BLaER1 treated with 17β-estradiol and CSF1 and Interleukin-3, amounts not matched to agents 10 nM and 100 nM (cell line): ENCODE measurements around the gene CDH1.
"Not testable (repeated sequence)": the region's sequence is repeated elsewhere in the genome, so short reads cannot be mapped to it uniquely, and the experiment has no call there.

Experiments
- H3K27ac ChIP-seq, 11 experiments: shearing (Covaris generic); formaldehyde crosslinking; 2 replicates each; pipeline ENCODE4 v1.8.1; 2022
- H3K27me3 ChIP-seq, 11 experiments: shearing (Covaris generic); formaldehyde crosslinking; 2 replicates each; pipeline ENCODE4 v1.8.1; 2022
- H3K36me3 ChIP-seq, 11 experiments: shearing (Covaris generic); formaldehyde crosslinking; 2 replicates each; pipeline ENCODE4 v1.8.1; 2022
- H3K4me1 ChIP-seq, 10 experiments: shearing (Covaris generic); formaldehyde crosslinking; 2 replicates each; pipeline ENCODE4 v1.8.1; 2022
- H3K4me2 ChIP-seq, 11 experiments: shearing (Covaris generic); formaldehyde crosslinking; 2 replicates each; pipeline ENCODE4 v1.8.1; 2022
- H3K4me3 ChIP-seq, 10 experiments: shearing (Covaris generic); formaldehyde crosslinking; 2 replicates each; pipeline ENCODE4 v1.8.1; 2022
- H3K9ac ChIP-seq, 11 experiments: shearing (Covaris generic); formaldehyde crosslinking; 2 replicates each; pipeline ENCODE4 v1.8.1; 2022
- H3K9me3 ChIP-seq, 11 experiments: shearing (Covaris generic); formaldehyde crosslinking; replicated peaks in 1 of 11; 2 replicates each; pipeline ENCODE4 v1.8.1; 2022
- H4K20me1 ChIP-seq, 11 experiments: shearing (Covaris generic); formaldehyde crosslinking; 2 replicates each; pipeline ENCODE4 v1.8.1; 2022
- Cebpa-rat ChIP-seq, 11 experiments: shearing (Covaris generic); IDR thresholded peaks; 2 replicates each; pipeline ENCODE4 v1.8.1; 2022

Gene CDH1

DNA sequence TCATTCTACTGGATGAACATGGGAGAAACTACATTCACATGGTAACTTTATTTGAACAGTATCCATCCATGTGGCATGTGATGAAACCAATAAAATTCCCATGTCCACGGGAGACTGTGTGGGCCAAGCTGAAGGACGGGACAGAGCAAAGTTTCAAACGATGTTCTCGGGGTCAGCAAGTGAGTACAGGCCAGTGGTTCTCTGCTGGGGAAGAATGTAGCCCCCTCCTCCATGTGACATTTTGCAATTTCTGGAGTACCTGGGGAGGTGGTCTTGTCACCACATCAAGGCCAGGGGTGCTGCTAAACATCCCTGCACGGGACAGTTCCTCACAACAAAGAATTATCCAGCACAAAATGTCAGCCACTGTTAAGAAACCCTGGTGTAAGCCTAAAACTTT is 98.9 kb downstream of the CDH1 start:
- Histone ChIP-seq H3K4me1 (peaks cover 0 to 14% (median 4%) of the 10 kb centered on the region in 10 experiments; a peak in 9 of 20 replicates), H3K27ac (no peak overlapping the region), H3K4me3 (no peak overlapping the region), H3K9me3 (no peaks in the 10 kb centered on the region), H3K36me3 (no peaks in the 10 kb centered on the region), H3K27me3 (no peaks in the 10 kb centered on the region), H3K9ac (no peak overlapping the region), H3K4me2 (no peak overlapping the region), H4K20me1 (no peaks in the 10 kb centered on the region)
- TF ChIP-seq Cebpa-rat (IDR thresholded peaks at IDR 0.05), result no peak

DNA sequence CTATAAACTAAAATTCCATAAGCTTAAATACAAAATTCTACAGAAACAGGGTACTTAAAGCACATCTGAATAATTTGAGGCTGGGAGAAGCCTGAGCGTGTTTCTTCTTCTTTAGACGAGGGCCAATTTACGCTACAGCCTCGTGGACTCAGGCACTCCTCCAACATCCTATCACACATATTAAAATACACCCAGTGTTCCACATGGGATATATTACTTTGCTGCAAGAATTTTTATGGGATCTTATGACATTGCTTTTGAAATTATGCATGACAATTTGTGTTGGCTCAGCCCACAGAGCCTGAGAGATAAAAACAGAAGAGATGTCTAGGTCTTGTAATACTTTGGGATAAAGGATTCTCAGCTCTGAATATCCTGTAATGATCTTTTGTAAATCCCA is 102.7 kb downstream of the CDH1 start:
- H3K4me2 ChIP-seq, result no peak overlapping the region
- TF ChIP-seq Cebpa-rat (IDR thresholded peaks at IDR 0.05), result no peak
- no peaks in the 10 kb centered on the region for H3K9me3 ChIP-seq
- H3K36me3 ChIP-seq, result no peaks in the 10 kb centered on the region
- H3K4me1 ChIP-seq, result peaks cover 6 to 15% (median 8%) of the 10 kb centered on the region in 10 experiments; a peak in 18 of 20 replicates
- H3K27ac ChIP-seq, result no peak overlapping the region
- H3K4me3 ChIP-seq, result no peak overlapping the region
- no peaks in the 10 kb centered on the region for H4K20me1 ChIP-seq
- H3K9ac ChIP-seq, result no peak overlapping the region
- H3K27me3 ChIP-seq, result no peaks in the 10 kb centered on the region

DNA sequence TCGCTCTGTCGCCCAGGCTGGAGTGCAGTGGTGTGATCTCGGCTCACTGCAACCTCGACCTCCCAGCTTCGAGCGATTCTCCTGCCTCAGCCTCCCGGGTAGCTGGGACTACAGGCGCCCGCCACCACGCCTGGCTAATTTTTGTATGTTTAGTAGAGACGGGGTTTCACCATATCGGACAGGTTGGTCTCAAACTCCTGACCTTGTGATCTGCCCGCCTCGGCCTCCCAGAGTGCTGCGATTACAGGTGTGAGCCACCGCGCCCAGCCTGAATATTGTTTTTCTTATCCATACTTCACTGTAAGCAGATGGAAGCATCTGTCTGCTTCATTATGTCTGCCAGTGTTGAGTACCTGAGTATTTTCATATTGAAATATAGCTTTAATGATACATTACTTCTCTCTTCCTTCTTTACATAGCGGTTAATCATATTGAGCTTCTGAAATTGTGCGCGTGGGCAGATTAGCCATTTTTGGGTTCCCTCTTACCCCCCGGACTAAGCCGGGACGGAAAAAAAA is 105.9 kb downstream of the CDH1 start:
- Histone ChIP-seq H3K9ac (peak overlapping the region; percentile 88 to 99 (median 92)), H3K4me1 (peaks cover 6 to 17% (median 8%) of the 10 kb centered on the region in 10 experiments; a peak in 18 of 20 replicates), H4K20me1 (peaks cover 0 to 22% (median 0%) of the 10 kb centered on the region in 11 experiments; a peak in 4 of 22 replicates), H3K4me2 (peak overlapping the region; percentile 73 to 95 (median 87)), H3K4me3 (peak overlapping the region; percentile 74 to 93 (median 80)), H3K27ac (peak overlapping the region in 10 of 11 experiments; percentile 86 to 99 (median 94); a peak in 20 of 22 replicates)
- H3K27me3 ChIP-seq, H3K9me3 ChIP-seq, H3K36me3 ChIP-seq: not testable (repeated sequence)

DNA sequence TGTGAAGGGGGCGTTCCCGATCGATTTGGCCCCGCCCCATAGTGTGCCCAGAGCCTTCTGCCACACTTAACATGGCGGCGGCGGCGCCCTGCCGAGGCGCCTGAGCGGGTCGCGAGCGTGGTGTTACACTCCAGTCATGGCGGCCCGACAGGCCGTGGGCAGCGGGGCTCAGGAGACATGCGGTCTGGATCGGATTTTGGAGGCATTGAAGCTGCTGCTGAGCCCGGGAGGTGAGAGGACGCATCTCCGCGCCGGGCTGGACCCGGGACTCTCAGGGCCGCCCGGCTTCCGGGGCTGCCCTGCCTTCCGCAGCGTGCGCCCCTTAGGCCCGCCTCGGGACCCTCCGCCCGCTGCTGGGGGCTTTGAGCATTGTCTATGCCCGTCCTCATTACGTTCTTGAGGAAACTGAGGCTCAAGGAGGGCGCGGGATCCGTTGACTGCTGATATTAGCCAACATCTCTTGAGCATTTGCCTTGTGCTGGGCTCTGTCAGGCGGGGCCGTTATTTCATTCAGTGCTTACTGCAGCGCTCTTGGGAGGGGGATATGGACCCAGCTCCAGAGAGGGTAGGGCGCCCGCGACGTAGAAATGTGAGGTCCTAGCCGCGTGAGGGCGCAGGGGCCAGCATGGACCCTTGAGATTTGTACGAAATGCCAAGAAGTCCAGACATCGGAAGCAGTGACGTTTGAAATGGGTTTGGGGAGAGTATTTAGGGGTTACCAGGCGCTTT is 106.6 kb downstream of the CDH1 start, which contains the start of gene TANGO6:
Gene TANGO6, plus strand, starts transcription at position 50 of the 729 bp plus-strand sequence. Its CDS starts 87 bp downstream, at position 137.
- Histone ChIP-seq H3K9ac (peak within 1 kb of the TSS; percentile 88 to 99 (median 92)), H3K4me2 (peak within 1 kb of the TSS; percentile 73 to 95 (median 87)), H3K9me3 (no peaks in the 10 kb centered on the region), H4K20me1 (peaks cover 0 to 24% (median 0%) of the 10 kb centered on the region in 11 experiments; a peak in 5 of 22 replicates), H3K4me3 (peak within 1 kb of the TSS; percentile 74 to 93 (median 80)), H3K4me1 (peaks cover 6 to 17% (median 8%) of the 10 kb centered on the region in 10 experiments; a peak in 18 of 20 replicates), H3K27me3 (no peaks in the 10 kb centered on the region), H3K27ac (peak within 1 kb of the TSS; percentile 74 to 99 (median 93)), H3K36me3 (no peaks in the 10 kb centered on the region; a peak in 2 of 22 replicates)
- no peak for TF ChIP-seq Cebpa-rat (IDR thresholded peaks at IDR 0.05)

DNA sequence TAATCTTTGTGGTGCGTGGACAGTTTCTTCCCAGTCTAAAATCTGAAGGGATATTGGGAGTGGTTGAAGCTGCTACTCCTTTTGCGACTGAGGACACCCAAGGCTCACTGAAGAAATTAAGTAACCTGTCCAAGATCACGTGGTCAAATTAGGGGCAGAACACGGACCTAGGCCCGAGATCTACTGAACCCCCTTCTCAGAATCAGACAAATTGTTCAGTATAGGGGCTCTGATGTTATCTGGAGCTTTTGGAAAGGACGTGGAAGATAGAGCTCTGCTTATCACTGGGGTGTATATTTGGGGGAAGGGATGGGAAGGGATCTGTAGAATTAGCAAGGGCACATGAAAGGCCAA is 107.1 kb downstream of the CDH1 start:
- Histone ChIP-seq H4K20me1 (peaks cover 0 to 29% (median 5%) of the 10 kb centered on the region in 11 experiments; a peak in 8 of 22 replicates), H3K36me3 (peaks cover 0 to 3% (median 0%) of the 10 kb centered on the region in 11 experiments; a peak in 2 of 22 replicates), H3K4me3 (peak overlapping the region; percentile 74 to 93 (median 80)), H3K4me2 (peak overlapping the region; percentile 73 to 95 (median 87)), H3K4me1 (peaks cover 6 to 17% (median 8%) of the 10 kb centered on the region in 10 experiments; a peak in 18 of 20 replicates), H3K9me3 (no peaks in the 10 kb centered on the region), H3K27ac (peak overlapping the region; percentile 74 to 99 (median 93); a peak in 20 of 22 replicates), H3K9ac (peak overlapping the region; percentile 88 to 99 (median 92)), H3K27me3 (no peaks in the 10 kb centered on the region)
- no peak for TF ChIP-seq Cebpa-rat (IDR thresholded peaks at IDR 0.05)

DNA sequence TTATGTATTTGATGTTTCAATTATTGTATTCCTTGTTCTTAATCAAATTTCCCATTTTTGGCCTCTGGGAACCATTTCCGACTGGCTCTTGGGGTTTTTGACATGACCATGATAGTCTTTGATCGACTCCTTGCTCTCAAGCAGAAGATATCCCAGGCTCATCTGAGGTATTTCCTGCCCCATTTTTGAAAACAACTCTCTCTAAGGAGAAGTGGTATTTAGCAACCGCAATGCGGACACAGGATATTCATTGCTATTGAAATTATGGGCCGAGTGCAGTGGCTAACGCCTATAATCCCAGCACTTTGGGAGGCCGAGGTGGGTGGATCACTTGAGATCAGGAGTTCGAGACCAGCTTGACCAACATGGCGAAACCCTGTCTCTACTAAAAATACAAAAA is 111.7 kb downstream of the CDH1 start:
- peaks cover 0 to 32% (median 8%) of the 10 kb centered on the region in 11 experiments; a peak in 9 of 22 replicates for H4K20me1 ChIP-seq
- peaks cover 0 to 19% (median 0%) of the 10 kb centered on the region in 11 experiments; a peak in 7 of 22 replicates for H3K36me3 ChIP-seq
- H3K9ac ChIP-seq, result no peak overlapping the region
- H3K4me1 ChIP-seq, result peaks cover 5 to 12% (median 7%) of the 10 kb centered on the region in 10 experiments; a peak in 18 of 20 replicates
- TF ChIP-seq Cebpa-rat (IDR thresholded peaks at IDR 0.05), result no peak
- H3K4me2 ChIP-seq, result no peak overlapping the region
- no peak overlapping the region for H3K4me3 ChIP-seq
- H3K27ac ChIP-seq, result no peak overlapping the region
- no peaks in the 10 kb centered on the region; a peak in 1 of 22 replicates for H3K27me3 ChIP-seq
- H3K9me3 ChIP-seq, result peaks cover 0 to 8% (median 7%) of the 10 kb centered on the region in 11 experiments; a peak in 10 of 22 replicates

DNA sequence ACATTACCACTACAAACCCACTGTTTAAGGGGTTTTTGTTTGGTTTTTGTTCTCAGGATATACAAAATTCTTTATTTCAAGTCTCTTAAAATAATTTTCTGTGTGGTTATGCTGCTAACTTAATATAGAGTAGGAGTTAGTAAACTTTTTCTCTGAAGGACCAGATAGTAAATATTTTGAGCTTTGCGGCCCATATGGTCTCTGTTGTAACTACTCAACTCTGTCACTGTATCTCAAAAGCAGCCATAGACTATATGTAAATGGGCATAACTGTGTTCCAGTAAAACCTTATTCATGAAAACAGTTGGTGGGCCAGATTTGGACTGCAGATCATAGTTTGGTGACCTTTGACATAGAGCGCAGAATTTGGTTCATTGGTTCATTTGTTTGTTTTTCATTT is 113.4 kb downstream of the CDH1 start:
- H3K36me3 ChIP-seq, result peaks cover 0 to 28% (median 3%) of the 10 kb centered on the region in 11 experiments; a peak in 9 of 22 replicates
- peaks cover 6 to 21% (median 12%) of the 10 kb centered on the region in 11 experiments; a peak in 14 of 22 replicates for H3K9me3 ChIP-seq
- no peaks in the 10 kb centered on the region; a peak in 2 of 20 replicates for H3K4me1 ChIP-seq
- H3K27me3 ChIP-seq, result no peaks in the 10 kb centered on the region; a peak in 1 of 22 replicates
- H3K27ac ChIP-seq, result no peak overlapping the region
- no peak overlapping the region for H3K4me3 ChIP-seq
- no peak overlapping the region for H3K4me2 ChIP-seq
- H3K9ac ChIP-seq, result no peak overlapping the region
- no peak for TF ChIP-seq Cebpa-rat (IDR thresholded peaks at IDR 0.05)
- peaks cover 0 to 32% (median 8%) of the 10 kb centered on the region in 11 experiments; a peak in 9 of 22 replicates for H4K20me1 ChIP-seq

DNA sequence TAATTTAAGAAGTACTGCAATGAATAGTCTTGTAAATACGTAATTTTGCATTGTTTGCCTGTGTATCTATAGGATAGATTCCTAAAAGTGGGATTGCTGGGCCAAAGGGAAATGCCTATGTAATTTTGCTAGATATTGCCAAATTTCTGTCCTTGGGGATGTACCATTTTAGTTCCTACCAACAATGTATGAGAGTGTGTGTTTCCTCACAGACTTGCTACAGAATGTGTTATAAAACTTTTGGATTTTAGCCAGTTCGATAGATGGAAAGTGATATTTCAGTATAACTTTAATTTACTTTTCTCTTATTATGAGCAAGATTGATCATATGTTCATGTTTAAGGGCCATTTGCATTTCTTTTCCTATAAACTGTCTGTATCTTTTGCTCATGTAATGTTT is 114.5 kb downstream of the CDH1 start:
- TF ChIP-seq Cebpa-rat (IDR thresholded peaks at IDR 0.05), result no peak
- no peak overlapping the region for H3K9ac ChIP-seq

DNA sequence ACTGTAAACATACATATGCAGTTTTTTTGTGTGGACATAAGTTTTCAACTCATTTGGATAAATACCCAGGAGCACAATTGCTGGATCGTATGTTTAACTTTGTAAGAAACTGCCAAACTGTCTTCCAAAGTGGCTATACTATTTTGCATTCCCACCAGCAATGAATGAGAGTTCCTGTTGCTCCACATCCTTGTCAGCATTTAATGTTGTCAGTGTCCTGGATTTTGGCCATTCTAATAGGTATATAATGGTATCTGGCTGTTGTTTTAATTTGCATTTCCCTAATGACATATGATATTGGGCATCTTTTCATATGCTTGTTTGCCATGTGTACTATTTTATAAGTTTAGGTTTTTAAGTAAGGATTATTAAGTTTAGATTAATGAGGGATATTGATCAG is 120.4 kb downstream of the CDH1 start:
- H4K20me1 ChIP-seq, result peaks cover 0 to 13% (median 0%) of the 10 kb centered on the region in 11 experiments; a peak in 1 of 22 replicates
- H3K9me3 ChIP-seq, result peaks cover 11 to 34% (median 23%) of the 10 kb centered on the region in 11 experiments; a peak in 18 of 22 replicates
- no peak for TF ChIP-seq Cebpa-rat (IDR thresholded peaks at IDR 0.05)
- H3K4me1 ChIP-seq, result peaks cover 0 to 15% (median 0%) of the 10 kb centered on the region in 10 experiments; a peak in 5 of 20 replicates
- H3K9ac ChIP-seq, result no peak overlapping the region
- peaks cover 15 to 45% (median 28%) of the 10 kb centered on the region in 11 experiments; a peak in 21 of 22 replicates for H3K36me3 ChIP-seq
- H3K27me3 ChIP-seq, result no peaks in the 10 kb centered on the region
- H3K27ac ChIP-seq, result no peak overlapping the region
- no peak overlapping the region for H3K4me3 ChIP-seq
- H3K4me2 ChIP-seq, result no peak overlapping the region

More for the DNA sequence above, 114.5 kb downstream of the CDH1 start:
- Histone ChIP-seq H3K4me2 (no peak overlapping the region), H3K36me3 (peaks cover 0 to 28% (median 3%) of the 10 kb centered on the region in 11 experiments; a peak in 9 of 22 replicates), H3K4me3 (no peak overlapping the region), H3K9me3 (peaks cover 7 to 24% (median 15%) of the 10 kb centered on the region in 11 experiments; a peak in 16 of 22 replicates), H3K4me1 (no peaks in the 10 kb centered on the region; a peak in 2 of 20 replicates), H3K27me3 (no peaks in the 10 kb centered on the region; a peak in 1 of 22 replicates), H4K20me1 (peaks cover 0 to 22% (median 8%) of the 10 kb centered on the region in 11 experiments; a peak in 9 of 22 replicates), H3K27ac (no peak overlapping the region)
